ENCODE data around the gene DPH7.
"Not testable (repeated sequence)": the region's sequence is repeated elsewhere in the genome, so short reads cannot be mapped to it uniquely, and the experiment has no call there.

DPH7 gene

DNA sequence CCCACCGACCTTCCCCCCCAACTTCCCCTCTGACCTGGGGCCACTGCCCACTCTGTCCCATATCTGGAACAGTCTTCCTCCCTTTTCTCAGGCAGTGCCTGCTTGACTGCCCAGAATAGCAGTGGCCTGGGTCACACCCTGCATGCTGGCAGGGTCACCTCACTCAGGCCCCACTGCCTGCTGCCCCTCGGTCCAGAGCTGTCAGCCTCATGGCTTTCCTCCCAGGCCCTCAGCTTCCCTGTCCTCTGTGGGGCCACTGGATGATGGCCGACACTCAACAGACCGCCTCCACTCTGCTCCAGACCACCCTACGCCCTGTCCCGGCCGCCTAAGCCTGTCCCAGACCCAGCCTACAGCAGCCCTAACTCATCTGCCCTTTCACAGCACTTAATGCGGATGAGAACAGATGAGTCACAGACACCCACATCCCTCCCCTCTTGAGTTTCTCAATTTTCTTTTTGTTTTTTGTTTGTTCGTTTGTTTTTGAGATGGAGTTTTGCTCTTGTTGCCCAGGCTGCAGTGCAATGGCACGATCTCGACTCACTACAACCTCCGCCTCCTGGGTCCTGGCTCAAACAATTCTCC is 34.5 kb downstream of the DPH7 start:
- no peak for DNase-seq

DNA sequence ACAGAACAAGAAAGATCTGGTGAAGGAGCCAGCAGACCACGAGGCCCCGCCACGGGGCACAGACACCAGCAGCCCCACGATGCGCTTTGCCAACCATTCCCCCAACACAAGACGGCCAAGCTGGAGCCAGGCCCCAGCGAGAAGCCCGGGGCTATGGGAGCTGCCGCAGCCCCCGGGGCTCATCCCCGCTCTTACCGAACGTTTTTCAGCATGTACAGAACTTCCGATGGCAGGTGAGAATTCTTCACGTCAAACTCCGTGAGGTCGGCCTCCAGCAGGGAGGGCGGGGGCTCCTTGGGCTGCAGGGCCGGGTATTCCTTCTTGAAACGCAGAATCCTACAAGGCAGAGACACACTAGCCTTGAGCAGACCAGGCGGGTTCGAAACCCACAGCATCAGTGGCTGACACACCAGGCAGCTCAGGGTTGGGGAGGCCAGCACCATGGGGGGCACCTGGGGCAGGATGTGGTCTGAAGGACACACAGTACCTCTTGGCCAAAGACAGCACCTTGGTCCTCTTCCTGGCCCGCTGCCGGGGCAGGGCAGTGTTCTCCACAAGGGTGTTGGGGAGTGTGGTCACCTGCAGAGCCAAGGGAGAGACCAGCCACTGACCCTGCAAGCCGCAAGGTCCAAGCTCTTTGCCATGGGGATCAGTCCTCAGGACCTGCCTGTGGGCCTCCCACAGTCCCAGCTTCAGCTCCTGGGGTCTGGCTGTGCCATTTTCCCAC is 35.3 kb downstream of the DPH7 start:
- DNase-seq = no peak

DNA sequence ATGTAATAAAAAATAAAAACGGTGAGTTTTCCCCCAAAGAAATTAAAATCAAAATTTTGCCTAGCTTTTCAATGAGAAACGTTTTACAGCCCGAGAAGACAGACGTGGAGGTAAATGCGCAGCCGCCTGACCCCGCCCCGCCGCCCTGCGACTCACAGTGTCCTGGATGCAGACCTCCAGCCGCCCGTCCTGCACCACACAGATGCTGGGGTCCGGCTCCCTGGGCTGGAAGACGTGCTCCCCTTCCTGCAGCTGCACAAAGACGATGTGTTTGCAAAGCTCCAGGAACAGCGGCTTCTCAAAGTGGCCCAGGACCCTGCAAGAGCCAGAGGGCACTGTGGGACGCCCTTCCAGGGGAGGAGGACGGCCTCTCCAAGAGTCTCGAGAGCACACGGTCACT is 36.2 kb downstream of the DPH7 start:
- DNase-seq = no peak

DNA sequence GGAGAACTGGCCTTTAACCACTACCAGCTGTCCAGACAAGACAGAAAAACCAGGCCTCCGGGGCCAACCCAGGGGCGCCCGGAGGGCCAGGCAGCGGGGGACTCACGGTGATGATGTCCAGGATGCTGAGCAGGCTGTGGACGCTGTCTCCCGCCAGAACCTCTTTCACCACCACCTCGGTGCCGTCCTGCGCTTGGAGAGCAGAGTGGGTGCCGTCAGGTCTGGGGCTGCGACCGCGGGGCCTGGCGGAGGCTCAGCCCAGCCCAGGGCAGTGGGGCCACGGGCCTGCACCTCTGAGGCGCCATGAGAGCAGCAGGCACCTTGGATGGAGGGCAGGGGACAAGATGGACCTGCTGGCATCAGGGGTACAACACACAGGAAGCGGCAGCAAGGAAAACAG is 38.2 kb downstream of the DPH7 start:
- DNase-seq = no peak

DNA sequence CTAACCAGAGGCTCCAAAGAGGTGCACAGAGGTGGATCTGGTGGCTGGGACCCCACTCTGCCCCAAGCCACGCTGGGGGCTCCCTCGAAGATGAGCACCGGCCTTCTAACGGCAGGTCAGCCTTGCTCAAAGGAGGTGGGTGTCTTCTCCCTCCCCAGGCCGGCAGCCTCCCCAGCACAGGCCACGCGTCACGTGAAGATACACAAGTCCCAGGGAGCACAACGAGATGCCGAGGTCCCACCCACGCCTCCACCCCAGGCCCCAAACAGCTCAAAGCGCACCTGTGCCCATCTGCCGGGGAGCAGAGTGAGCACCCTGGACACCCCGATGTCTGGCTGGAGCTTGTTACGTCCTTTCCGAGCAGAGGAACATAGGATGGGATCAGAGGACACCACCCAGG is 40.7 kb downstream of the DPH7 start:
- DNase-seq = no peak

DNA sequence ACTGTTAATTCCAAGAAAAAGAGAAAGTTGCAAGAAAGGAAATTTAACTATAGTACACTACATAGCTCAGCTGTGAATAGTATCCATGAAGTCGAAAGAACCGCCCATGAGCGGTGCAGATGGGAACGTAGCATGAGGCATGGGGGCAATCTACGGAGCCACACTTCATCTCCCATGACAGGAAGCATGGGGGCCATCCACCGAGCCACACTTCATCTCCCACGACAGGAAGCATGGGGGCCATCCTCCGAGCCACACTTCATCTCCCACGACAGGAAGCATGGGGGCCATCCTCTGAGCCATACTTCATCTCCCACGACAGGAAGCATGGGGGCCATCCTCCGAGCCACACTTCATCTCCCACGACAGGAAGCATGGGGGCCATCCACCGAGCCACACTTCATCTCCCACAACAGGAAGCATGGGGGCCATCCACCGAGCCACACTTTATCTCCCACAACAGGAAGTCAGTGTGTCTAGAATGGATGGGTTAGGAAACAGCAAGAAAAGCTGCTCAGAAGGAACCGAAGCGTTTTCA is 42.1 kb downstream of the DPH7 start:
- DNase-seq = not testable (repeated sequence)

DNA sequence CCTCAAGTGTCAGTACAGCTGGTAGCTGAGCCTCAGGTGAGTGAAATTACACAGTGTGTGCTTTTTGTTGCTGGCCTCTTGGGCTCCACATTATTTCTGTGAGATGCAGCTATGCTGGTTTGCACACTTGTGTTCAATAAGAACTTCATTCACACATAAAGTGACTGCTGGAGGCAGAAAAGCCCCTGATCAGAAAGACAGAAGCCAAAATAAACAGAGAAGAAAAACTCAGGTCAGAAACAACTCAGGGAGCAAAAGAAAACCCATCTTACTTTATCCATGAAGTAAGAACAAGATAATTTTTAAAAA is 43.7 kb downstream of the DPH7 start:
- DNase-seq = no peak

DNA sequence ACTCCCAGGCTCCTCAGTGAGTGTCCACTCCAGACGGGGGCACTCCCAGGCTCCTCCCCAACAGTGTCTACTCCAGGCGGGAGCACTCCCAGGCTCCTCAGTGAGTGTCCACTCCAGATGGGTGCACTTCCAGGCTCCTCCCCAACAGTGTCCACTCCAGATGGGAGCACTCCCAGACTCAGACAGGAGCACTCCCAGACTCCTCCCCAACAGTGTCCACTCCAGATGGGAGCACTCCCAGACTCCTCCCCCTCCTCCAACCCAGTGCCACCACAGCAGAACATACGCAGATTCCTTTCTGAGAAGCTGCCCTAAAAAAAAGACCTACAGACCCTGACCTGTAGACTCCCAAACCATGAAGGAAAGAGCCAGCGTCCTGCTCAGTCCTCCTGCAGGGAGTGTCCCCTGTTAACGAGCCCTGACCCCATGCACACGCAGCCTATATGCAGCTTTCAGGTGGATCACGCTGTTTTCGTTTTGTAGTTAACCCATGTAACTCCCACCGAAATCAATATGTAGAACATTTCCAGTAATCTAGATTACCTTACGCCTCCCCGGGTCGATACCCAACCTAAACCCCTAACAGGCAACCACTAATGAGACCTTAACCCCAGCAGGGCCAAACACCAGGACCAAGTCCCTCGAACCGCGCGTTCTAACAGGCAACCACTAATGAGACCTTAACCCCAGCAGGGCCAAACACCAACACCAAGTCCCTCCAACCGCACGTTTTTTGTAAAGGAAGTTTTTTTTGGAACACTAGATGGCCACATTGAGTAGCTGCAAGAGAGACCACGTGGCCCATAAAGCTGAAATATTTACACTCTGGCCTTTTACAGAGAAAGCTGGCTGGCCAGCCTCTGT is 44.2 kb downstream of the DPH7 start:
- DNase-seq = peak; percentile 87

DNA sequence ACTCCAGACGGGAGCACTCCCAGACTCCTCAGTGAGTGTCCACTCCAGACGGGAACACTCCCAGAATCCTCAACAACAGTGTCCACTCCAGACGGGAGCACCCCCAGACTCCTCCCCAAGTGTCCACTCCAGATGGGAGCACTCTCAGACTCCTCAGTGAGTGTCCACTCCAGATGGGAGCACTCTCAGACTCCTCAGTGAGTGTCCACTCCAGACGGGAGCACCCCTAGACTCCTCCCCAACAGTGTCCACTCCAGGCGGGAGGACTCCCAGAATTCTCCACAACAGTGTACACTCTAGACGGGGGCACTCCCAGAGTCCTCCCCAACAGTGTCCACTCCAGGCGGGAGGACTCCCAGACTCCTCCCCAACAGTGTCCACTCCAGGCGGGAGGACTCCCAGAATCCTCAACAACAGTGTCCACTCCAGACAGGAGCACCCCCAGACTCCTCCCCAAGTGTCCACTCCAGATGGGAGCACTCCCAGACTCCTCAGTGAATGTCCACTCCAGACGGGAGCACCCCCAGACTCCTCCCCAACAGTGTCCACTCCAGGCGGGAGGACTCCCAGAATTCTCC is 45.7 kb downstream of the DPH7 start:
- DNase-seq = not testable (repeated sequence)

DNA sequence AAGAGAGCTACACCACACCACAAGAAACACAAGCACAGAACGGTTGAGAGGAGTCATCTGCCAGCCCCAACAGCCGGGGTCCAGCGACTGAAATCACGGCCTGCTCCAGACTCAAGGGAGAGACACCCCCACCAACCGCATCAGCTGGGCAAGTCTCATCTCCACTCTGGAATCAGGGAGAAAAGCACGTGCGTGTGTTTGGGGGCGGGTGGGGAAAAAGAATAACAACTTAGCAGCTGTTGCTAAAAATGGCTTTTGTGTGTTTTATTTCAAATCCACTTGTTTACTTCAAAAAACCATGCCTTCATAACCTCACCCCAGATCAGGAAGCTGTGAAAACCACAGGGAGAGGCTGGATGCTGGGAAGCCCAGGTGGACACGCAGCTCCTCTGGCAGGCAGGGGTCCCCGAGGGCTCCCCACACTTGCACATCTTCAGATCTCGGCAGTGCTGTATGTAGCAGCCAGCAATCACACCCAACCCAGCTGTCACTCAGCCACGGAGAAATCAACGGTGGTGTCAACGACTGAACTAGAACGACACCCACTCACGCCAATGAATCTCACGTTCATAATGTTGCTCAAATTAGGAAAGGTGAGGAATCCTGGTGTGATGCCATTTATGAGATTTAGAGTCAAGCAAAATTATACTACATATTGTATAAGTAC is 47.5 kb downstream of the DPH7 start:
- no peak for DNase-seq

DNA sequence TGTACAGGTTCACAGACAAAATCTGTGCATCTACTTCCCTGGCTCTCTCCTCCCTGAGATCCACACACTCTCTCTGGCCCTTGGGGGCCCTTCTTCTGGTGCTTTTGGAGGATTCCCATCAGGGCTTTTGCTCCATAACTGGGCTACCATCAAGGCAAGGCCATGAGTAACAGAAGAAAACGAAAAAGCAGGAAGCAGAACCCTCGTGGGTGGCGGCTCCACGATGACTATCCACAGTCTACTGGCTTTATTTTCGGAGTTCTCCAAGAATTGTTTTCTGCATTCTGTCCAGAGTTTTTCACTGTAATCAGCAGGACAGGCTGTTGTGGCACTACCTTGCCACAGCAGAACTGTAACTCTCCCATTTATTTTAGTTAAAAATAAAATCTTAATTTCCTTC is 48.4 kb downstream of the DPH7 start:
- no peak for DNase-seq

DNA sequence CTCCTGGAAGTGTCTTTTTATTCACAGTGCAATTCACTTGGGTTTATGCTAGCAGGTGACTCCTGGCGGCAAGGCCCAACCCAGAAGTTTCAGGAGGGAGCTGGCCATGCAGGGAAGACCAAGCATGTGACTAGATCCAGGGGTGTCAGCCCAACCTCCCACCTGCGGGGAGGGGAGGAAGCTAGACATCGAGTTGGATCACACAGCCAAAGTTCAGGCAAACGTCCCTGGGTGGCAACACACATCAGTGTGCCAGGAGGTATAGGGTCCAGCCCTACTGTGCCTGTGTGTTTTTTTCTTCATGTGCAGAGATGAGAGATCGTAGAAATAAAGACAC is 53.8 kb downstream of the DPH7 start:
- no peak for DNase-seq

DNA sequence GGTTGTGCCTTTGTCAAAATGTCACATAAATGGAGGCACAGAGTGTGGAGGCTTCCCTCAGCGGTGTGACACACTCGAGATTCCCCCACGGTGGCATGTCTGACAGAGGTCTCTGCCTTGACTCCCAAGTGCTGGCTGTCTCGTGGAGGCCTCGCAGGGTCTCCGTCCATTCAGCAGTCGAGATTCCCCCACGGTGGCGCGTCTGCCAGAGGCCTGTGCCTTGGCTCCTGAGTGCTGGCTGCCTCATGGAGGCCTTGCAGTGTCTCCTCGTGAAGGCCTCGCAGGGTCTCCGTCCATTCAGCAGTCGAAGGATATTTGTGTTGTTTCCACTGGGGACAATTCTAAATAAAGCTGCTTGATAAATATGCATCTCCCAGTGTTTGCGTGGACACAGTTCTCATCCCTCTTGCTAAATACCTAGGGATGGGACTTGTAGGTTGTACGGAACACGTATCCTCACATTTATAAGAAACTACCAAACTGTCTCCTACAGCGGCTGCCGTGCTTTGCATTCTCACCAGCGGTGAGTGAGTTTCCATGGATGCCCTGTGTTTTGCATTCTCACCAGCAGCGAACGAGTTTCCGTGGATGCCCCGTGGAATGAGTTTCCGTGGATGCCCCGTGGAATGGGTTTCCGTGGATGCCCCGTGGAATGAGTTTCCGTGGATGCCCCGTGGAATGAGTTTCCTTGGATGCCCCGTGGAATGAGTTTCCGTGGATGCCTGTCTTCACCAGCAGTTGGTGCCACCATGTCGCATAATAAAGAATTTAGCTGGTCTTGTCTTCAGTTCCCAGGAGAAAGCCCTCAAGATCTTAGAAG is 54.4 kb downstream of the DPH7 start:
- DNase-seq = no peak

DNA sequence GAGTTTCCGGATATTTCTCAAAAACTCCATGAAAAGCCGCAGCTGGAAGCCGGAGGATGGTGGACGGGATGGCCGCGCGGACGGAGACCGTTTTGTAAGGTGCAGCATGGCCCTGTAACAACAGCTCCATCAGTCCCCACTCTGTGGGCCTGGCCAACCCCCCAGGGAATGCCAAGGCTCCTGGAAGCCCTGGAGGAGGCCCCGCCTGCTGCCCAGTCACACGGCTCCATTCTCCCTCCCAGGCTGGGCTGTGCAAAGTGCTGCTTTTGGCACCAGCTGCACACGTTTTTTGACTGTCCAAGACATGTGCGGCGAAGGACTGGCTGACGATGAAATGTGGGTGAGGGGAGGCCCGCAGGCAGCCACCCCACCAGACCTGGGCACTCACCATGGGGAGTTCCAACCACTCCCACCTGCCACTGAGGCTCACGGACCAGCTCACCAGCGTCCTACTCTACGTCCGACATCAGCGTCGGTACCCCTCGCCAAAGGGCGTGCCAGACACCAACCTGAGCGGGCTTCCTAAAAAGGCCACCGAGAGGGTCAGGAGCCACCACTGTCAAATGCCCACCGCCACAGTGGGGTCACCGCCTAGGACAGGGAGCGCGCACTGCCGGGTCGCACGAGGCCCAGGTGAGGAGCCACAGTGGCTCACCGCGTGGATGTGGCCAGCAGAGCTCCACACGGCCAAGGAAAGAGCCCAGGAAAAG is 55.8 kb downstream of the DPH7 start:
- DNase-seq = no peak

DNA sequence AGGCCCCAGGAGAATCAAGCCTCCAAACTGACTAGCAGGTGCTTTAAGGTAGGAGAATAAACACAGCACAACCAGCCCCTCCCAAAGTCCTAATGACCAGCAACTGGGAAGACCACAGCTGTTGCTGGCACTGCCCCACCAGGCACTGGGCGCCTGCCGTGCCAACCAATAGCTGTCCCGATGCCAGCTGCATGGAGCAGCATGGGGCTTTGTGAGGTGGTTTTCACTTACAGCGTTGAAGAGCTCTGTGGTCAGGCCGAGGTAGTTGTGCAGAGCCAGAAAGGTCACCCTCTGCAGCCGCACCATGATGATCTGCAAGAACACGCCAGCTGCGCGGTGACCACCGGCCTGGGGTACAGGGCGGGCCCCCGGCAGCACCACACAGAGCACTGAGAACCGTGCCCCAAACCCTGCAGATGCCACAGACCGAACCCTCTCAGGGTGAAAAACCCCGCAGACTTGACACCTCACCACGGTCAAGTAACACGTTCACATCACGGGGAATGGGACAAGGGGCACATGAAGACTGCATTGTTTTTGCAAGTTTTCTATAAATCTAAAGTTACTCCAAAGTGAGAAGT is 57.2 kb downstream of the DPH7 start:
- no peak for DNase-seq

DNA sequence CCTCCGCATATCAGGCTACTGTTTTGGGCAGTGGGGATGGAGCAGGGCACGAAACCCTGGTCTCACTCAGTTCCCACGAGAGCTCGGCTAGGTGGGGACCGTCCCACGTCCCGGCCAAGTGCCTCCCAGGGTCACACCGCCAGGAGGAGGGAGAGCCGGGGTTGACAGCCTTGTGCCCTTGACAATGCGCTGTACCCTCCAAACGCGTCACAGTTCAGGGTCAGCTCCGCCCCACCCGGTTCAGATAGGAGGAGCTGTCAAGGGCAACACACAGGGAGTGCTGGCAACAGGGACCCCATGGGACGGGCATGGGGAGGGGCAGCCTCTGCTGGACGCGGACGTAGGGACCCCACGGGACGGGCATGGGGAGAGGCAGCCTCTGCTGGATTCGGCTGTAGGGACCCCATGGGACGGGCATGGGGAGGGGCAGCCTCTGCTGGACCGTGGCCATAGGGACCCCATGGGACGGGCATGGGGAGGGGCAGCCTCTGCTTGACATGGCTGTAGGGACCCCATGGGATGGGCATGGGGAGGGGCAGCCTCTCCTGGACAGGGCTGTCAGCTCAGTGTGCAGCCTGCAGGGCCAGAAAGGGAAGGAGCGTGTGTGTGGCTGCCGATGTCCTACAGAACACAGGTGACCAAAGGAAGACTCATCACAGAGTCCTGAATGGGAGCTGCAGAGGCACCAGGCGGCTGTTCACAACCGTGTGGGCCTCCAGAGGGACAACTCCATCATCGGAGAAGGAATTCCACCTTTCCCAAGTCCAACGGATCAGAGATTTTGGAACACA is 57.9 kb downstream of the DPH7 start:
- no peak for DNase-seq

DNA sequence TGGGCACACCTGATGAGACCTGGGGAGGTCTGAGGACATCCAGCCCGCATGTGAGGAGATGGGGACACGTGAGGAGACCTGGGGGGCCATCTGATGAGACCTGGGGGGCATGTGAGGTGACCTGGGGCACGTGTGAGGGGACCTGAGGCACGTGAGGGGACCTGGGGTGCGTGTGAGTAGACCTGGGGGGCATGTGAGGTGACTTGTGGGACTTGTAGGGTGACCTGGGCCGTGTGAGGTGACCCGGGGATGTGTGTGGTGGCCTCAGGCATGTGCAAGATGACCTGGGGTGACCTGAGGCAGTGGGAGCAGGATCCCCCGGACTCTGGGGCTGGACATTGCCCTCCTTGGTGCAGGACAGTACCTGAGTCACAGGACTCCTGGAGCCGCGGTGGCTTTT is 59.2 kb downstream of the DPH7 start:
- no peak for DNase-seq

DNA sequence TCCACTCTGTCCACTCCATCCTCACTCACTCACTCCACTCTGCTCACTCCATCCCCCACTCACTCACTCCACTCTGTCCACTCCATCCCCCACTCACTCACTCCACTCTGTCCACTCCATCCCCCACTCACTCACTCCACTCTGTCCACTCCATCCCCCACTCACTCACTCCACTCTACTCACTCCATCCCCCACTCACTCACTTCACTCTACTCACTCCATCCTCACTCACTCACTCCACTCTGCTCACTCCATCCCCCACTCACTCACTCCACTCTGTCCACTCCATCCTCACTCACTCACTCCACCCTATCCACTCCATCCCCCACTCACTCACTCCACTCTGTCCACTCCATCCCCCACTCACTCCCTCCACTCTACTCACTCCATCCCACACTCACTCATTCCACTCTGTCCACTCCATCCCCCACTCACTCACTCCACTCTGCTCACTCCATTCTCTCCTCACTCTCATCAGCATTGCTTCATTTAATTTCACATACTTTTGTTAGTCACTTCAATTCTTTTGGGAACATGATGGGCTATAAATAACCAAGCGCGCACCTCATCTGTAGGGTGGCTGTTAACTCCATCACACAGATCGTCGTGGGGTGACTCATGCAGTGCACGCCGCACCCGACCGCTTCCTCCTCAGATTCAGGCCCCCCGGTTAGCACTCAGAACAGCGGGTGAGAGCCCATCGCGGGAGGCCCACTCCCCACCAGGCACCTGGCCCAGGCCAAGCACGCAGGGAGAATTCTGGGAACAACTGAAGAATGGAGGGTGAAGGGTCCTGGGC is 59.9 kb downstream of the DPH7 start:
- not testable (repeated sequence) for DNase-seq

DNA sequence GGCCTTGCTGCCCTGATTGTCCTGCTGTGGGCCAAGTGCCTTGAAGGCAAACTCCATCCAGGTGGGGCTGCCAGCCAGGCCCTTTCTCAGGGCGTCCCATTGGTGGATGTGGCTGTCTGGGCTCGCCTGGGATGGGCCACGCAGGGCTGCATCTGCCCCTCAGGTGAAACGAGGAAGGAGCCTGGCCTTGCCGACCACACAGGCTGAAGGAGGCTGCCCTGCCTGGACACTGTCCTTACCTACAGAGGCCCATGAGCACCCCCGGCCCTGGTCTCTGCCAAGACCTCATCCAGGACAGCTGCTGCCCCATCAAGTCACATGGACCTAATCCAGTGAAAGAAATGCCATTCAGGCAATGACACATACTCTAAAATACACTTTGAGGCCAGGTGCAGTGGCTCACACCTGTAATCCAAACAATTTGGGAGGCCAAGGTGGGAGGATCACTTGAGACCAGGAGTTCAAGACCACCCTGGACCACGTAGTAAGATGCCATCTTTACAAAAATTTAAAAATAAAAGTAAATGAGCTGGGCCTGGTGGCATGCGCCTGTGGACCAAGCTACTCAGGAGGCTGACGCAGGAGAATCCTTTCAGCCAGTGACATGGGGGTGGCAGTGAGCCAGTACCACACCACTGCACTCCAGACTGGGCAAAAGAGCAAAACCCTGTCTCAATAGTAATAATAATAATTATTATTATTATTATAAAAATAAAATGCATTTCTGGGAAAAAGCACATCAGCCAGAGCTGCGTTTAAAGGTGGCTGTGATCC is 62.4 kb downstream of the DPH7 start:
- no peak for DNase-seq

Data from NCI-H510A treated with DMSO at 0.1 percent for 48 hours (cell line).